ENCODE data around the gene CNTN4.

CNTN4 gene

GRCh38 chr3:2771193-2771592 lies 672.5 kb downstream of the CNTN4 start:
- H3K4me3 ChIP-seq (ENCODE audit: low read depth, low read length) = no peak overlapping the region
- TF ChIP-seq CTCF (conservative IDR thresholded peaks at IDR 0.05; ENCODE audit: low read depth, low read length) = no peak
- DNase-seq (ENCODE audit: low read depth) = no peak

- TF ChIP-seq CTCF (conservative IDR thresholded peaks at IDR 0.05; ENCODE audit: low read depth, low read length) = no peak
- no peak for DNase-seq (ENCODE audit: low read depth)
- H3K4me3 ChIP-seq (ENCODE audit: low read depth, low read length) = no peak overlapping the region
These were observed 673.1 kb downstream of the CNTN4 start for GRCh38 chr3:2771741-2772140.

GRCh38 chr3:2772803-2773202 lies 674.1 kb downstream of the CNTN4 start:
- TF ChIP-seq CTCF (conservative IDR thresholded peaks at IDR 0.05; ENCODE audit: low read depth, low read length) = no peak

GRCh38 chr3:2774481-2775249 lies 676.0 kb downstream of the CNTN4 start:
- H3K4me3 ChIP-seq (ENCODE audit: low read depth, low read length) = no peak overlapping the region
- no peak for TF ChIP-seq CTCF (conservative IDR thresholded peaks at IDR 0.05; ENCODE audit: low read depth, low read length)
- no peak for DNase-seq (ENCODE audit: low read depth)

More at GRCh38 chr3:2772803-2773202, 674.1 kb downstream of the CNTN4 start:
- no peak for DNase-seq (ENCODE audit: low read depth)
- H3K4me3 ChIP-seq (ENCODE audit: low read depth, low read length) = no peak overlapping the region

GRCh38 chr3:2783261-2783660 lies 684.6 kb downstream of the CNTN4 start:
- TF ChIP-seq CTCF (conservative IDR thresholded peaks at IDR 0.05; ENCODE audit: low read depth, low read length) = no peak
- no peak for DNase-seq (ENCODE audit: low read depth)
- no peak overlapping the region for H3K4me3 ChIP-seq (ENCODE audit: low read depth, low read length)

GRCh38 chr3:2784627-2785026 lies 686.0 kb downstream of the CNTN4 start:
- no peak for DNase-seq (ENCODE audit: low read depth)
- no peak for TF ChIP-seq CTCF (conservative IDR thresholded peaks at IDR 0.05; ENCODE audit: low read depth, low read length)

GRCh38 chr3:2790266-2790815 lies 691.7 kb downstream of the CNTN4 start:
- no peak for TF ChIP-seq CTCF (conservative IDR thresholded peaks at IDR 0.05; ENCODE audit: low read depth, low read length)
- no peak for DNase-seq (ENCODE audit: low read depth)
- H3K4me3 ChIP-seq (ENCODE audit: low read depth, low read length) = no peak overlapping the region

More at GRCh38 chr3:2784627-2785026, 686.0 kb downstream of the CNTN4 start:
- no peak overlapping the region for H3K4me3 ChIP-seq (ENCODE audit: low read depth, low read length)

Measured in choroid plexus epithelial cell (primary cell).